Measurements from ENCODE around the gene ELAVL2.

Gene ELAVL2

DNA sequence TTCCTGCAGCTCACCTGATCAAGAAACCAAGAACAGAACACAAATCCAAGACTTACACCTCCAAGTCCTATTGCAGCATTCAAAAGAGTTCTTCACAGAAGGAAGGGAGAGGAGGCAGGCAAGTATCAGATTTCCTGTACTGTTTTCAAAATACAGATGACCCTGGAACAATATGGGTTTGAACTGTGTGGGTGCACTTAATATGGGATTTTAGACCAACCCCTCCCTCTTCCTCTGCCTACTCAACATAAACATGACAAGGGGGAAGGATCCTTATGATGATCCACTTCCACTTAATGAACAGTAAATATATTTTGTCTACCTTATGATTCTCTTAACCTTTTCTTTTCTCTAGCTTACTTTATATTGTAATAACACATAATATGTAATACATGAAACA lies 104.6 kb downstream of the ELAVL2 start:
- no peak for DNase-seq

DNA sequence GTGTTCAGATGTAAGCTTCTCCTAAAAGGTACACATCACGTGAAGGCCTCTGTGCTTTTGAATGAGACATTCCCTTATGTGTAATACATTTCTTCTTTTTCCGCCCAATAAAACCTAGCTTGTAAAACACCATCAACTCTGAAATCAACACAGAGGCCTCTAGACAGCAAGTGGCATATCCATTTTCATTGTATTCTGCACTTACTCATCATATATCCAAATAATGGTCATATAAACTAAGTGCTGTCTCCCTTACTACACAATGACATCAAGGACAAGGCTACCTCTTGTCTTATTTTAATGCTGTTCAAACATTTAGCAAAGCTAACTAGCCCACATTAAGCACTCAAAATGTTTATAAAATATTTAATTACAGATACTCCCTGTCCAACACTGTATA lies 108.5 kb downstream of the ELAVL2 start:
- no peak for DNase-seq

DNA sequence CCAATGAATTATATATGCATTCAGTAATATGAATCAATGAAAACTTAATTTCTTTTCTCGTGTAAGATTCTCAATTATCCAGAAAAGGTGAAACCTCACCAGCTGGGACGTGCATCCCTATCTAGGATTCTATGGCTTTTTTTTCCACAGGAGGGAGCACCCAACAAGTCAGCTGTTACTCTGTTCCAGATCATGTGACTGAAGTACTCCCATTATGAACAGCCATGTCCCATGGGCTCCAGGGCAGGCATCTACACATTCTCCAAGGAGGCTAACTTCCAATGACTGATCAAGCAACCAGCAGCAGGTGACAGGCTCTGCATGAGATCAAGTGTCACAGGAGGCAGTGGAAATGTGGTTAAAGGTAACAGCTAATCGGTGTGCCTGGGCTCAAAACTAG lies 118.8 kb downstream of the ELAVL2 start:
- no peak for DNase-seq

DNA sequence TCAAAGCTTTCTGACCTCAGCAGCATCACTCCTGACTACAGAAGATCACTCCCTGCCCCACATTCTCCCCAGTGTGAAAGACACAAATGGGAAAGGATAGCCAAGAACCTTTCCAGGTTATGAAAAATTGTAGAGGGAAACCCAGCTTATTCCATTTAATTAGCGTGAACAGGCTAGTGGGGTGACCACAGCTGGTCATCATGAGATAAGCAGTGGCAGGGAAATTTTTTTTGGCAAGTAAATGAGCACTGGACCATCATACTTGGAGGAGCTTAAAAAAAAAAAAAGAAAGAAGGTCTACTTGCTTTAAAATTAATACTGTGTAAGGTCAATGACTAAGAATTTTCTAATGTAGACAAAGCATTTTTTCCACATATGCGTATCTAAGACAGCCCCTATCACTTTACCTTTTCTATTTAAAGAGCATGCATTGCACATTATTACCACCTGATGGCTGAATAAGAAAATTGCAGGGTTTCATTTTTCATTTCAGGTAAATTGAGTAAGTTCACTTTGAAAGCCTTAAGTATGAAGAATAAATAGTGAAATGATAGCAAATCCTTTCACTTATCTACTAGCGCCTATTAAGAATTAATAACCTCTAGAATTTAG lies 123.6 kb downstream of the ELAVL2 start:
- DNase-seq = no peak

DNA sequence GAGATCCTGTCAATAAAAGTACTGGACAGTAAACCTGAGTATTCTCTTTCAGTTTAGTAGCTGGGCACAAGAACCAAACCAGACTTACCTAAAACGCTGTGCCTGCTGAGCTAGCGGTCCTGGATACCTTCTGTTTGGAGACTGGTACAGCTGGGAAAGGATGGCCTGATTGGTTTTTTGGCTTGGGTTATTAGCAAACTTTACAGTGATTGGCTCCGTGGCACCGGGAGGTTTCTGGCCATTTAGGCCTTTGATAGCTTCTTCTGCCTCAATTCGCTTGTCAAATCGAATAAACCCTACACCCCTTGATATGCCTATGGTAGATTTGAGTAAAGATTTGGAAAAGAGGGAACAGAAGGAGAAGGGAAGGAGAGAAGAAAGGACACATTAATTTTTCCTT lies 124.7 kb downstream of the ELAVL2 start:
- DNase-seq = no peak

DNA sequence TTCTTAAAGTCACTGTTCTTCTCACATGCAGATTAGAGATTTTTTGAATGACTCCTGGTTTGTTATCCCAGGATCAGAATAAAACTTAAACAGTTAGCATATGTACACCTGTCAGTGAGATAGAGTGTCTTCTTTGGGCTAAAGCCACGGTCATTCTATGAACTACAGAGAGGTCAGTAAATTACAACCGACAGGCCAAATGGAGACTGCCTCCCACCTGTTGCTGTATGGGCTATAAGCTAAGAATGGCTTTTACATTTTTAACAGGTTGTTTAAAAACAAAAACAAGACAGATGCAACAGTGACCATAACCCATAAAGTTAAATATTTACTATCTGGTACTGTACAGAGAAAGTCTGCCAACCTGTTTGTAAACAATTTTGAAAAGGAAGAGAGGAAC lies 125.7 kb downstream of the ELAVL2 start:
- DNase-seq = no peak

DNA sequence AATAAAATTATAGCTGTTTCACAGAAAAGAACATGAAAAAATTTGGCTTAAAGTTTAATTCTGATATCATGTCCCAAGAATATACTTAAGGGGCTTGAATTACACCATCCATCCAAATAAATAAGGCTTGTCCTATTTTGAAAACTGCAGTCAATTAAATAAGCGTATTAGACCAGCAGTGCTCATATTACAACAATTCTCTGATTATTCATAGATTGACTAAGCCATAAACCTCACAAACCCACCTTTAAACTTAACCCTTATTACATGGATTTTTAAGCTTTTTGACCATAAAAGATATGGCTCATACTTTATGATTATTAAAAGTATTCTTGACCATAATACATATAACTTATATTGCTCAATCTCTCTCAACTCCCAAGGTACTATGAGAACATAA lies 127.9 kb downstream of the ELAVL2 start:
- DNase-seq = no peak

DNA sequence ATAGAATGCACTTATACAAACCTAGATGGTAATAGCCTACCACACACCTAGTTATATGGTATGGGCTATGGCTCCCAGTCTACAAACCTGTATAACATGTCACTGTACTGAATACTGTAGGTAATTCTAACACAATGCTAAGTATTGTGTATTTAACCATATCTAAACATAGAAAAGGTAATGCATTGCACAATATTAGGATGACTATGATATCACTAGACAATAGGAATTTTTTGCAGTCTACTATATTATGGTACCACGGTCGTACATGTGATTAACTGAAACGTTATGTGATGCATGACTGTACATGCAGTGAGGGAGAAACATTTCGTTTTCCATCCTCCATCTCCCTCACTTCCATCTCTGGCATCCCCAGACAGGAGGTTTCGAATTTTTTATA lies 130.5 kb downstream of the ELAVL2 start:
- no peak for DNase-seq

DNA sequence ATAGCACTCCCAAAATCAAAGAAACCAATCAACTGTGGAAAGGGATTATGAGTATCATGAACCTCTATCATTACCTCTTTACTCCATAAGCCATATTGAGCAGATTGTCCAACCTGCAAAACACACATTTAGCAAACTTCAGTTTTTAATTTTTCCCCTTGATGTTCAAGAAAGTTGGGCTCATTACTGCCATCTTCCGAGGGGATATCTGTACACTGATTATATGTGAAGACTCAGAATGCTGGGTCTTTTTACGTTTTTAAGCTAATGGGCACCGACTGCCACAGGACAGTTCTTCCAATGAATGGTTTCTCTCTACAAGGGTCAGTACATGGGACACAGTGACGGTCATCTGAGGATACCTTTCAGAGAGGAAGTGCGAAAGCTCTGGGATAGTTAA lies 132.7 kb downstream of the ELAVL2 start:
- peak; percentile 7 for DNase-seq

DNA sequence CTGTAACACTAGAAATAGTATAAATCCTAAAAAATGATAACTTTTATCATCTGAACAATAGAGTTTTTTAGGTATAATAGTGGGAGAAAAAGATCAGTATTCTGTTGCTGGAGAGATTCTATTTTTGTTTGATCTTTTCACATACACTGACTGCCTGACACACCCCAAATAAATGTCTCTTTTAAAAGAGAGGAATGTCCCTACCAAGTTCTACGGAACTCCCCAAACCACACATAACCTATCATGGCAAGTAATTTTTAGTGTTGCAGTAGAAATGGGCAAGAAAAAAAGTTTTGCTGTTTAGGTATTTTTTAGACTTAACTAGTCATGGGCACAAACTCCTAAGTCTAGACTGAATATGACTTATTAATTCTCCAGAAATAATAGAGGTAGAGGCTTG lies 139.1 kb downstream of the ELAVL2 start:
- DNase-seq = no peak

DNA sequence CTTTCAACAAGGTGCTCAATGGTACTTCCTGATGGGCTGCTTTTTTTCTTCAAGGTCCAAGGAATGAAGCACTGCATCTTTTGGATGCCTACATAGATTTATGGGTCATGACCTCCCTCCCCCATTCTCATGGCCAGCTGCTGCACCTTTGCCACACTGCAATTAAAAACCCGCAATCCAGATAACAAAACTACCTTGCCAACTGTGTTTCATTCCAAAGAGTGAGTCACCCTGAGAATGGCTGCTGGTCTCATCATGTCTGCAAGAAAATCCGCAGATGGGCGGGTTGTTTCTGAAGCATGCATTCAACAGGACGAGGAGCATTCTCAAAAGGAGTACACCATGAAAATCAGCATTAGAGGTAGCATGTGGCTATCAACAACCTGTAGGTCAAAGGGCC lies 139.8 kb downstream of the ELAVL2 start:
- DNase-seq = peak; percentile 19

DNA sequence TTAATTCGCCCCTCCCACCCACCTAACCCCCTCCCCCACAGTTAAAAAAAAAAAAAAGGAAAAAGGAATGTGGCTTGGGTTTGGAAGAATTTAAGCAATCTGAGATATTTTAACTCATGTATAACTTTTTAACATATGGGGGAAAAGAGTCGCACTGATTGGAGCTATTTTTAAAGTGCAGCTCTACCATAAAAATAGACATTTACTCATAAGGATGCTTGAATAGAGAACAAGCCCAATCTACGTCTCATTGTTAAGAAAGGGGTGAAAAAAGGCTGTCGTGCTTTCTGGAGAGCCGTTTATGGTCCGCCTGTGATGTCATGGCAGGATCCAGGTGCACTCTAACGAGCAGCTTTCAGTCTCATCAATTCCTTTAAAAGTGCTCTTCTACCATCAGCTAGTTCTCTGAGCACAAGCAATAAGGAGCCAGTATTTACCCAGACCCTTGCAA lies 142.4 kb downstream of the ELAVL2 start:
- DNase-seq = no peak

DNA sequence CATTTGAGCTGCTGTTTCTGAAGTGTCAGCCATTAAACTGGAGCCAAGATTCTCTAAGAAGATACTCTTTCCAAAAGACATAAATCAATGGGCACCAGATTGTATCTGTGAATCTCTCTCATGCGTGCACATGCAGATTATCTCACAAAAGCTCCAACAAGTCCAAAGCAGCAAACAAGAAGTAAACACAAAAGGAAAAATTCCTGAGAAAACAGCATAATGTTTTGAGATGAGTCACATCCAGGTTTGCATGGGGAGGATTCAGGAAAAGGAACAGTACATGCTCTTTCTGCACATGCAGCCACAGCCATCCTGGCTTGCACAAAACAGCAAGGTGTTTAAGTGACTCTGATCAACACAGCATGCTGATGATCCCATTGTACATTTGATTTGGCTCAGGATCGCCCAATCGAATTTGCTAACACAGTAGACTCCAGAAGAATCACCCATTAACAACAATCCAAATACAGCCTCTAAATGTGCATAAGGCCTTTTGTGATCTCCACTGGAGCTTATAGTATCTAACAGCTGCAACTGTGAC lies 143.1 kb downstream of the ELAVL2 start:
- no peak for DNase-seq

DNA sequence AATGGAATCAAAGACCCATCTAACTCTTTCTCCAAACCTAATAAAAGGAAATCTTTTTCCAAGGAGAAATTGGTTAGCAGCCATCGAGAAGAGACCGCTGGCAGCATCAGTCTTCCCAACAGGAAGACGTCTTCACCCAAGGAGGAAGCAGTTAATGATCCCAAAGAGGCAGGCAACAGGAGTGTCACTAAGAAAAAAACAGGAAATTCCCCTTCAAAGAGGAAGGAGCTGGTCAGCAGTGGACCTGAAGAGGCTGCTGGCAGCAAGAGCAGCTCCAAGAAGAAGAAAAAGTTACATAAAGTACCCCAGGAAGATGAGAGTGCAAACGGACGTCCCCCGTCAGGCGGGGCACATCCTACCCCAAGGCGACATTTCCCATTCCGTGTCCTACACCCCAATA lies 143.7 kb downstream of the ELAVL2 start:
- DNase-seq = no peak

DNA sequence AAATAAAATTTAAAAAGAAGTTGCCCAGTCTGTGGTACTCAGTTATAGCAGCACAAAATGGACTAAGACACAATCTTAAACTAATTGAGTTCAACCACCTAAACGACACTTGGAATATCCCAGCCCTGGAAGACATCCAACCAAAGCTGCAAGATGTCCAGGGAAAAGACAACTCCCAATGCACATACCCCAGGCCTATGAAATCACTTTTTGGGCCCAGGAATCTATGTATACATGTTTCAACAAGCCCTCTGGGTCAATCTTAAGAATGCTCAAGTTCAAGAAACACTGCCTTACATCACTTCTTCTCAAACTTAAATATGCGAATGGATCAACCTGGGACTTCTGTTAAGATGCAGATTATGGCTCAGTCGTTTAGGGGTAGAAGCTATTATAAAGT lies 148.6 kb downstream of the ELAVL2 start:
- DNase-seq = no peak

DNA sequence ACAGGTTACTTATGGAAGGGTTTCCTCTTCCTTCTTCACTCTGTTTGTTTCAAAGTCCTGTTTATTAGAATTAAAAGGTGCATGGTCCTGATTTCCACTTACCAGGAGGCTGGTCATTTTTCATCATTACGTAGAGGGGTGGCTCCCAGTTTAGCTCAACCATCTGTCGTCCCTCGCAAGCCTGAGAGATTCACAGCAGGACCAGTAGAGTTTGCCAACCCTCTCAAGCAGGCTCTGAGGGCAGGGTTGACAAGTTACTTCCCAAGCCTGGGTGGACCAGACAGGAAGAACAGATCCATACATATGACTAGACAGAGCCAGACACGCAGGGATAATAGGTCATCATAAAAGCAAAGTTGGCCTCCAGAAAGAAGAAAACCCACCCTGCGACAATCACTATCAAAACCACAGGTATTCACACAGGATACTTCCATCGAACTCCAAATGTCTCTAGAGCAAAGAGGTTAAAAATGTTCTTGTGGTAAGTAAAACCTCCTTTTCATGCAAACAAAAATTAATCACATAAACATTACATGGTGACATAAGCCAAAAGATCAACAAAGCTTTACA lies 151.9 kb downstream of the ELAVL2 start:
- no peak for DNase-seq

DNA sequence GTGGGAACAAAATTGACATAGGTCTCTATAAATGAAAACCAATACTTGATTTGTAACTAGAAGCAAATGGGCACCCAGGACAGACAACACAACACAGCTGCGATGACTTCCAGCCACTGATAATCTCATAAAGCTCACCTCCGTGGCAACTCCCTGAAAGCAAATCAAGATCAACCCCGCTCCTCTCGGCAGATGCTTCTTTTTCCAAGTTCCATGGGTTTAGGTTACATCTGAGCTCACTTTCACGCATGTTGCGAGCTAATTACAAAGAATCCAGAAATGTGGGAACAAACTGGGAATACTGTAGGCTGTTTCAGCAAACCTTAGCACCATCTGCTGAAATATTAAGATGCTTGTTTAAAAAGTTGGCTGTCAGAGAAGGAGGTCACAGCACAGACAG lies 153.9 kb downstream of the ELAVL2 start:
- DNase-seq = no peak

DNA sequence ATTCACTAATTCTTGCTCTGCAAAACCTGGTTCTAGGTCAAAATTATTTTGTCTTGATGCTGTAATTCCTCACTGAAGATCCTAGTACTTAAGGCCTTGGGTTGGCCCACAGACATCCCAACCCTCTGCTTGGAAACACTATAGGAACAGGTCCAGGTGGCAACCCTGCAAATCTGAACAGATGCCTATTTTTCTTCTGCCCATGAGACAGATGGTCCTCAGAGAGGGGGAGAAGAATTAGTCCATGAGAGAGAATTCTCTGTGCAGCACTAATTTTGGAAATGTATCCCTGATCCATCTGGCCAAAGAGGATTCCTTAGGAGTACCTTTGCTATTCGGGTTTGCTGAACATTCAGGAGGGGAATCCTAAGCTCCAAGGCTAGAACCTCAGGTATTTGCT lies 156.3 kb downstream of the ELAVL2 start:
- no peak for DNase-seq

DNA sequence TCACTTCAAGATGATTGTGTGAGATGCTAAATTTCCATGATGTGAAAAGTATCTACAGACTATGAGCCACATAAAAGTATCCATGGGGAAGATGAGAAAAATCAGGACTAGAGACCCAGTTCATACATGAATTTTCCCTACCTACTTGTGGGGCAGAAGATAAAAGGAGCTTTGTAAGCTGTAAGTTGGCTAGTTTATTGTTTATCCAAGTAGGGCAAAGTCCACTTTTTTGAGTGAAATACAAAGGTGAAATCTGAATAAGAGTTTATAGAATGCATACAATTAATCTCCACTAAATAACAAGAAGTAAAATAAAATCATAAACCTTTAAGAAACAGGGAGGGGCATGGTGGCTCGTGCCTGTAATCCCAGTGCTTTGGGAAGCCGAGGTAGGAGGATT lies 160.4 kb downstream of the ELAVL2 start:
- no peak for DNase-seq

DNA sequence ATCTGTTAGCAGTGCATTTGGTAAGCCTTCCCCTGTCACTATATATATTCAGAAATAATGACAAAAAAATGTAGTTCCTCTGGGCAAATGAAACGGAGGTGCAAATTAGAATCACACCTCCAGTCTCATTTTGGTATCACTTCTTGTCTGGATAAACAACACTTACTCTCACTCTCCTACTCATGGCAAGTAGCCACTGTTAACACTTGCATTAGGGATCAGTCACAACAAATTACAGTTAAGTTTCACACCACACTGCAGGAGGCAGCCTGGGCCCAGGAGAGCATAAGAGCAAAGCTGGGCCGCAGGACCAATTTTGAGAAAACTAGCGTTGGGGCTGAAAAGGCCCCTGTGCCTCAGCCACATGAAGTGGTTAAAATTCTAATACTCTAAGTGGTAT lies 161.0 kb downstream of the ELAVL2 start:
- no peak for DNase-seq

DNA sequence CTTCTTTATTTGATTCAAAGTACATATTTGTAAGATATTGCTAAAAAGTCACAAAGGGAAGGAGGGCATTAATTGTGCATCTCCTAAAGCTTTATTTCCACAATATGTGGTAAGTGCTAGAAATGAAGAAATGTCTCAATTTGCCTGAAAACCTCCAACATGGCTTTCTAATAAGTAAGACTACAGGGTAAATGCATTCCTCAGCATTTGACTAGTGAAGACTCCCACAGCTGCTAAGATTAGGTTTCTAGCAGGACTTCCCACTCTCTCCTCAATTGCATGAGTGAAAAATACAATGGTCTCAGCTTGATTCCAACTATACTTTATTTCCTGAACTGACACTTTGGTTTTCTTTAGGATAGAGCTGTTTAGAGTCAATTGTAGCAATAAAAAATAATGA lies 162.1 kb downstream of the ELAVL2 start:
- DNase-seq = no peak

DNA sequence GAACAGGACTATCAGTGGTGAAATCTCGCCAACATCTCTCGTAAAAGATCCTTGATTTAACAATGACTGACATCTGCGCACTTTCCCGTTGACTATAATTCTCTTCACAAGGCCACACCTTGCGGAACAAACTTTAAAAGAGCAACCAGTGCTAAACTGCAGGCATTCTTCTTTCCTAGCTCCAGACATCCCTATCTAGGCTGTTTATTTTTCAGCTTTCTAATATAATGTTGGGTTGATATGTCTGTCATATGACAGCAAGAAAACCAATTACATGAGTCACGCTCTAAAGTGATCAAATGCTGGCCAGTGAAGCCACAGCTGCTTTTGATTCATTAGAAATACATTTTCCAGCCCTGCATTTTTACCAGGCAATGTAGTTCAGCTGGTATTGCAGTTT lies 162.5 kb downstream of the ELAVL2 start:
- no peak for DNase-seq

DNA sequence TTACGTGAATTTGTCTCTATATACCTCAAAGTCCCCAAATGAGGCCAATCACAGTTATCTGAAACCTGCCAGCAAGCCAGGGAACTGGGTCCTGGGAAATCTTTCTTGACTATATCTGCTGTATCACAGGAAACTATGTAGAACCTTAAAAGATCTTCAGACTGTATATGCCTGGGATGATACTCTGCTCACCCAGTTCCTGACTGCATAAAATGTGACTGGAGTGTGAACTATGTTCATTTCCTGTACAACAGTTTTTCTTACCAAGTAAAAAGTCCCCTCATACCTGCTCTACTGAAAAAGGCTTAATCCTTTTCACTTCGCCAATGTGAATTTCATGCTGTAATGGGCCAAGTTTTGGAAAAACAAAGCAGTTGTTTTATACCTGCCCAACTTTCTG lies 162.9 kb downstream of the ELAVL2 start:
- DNase-seq = no peak

DNA sequence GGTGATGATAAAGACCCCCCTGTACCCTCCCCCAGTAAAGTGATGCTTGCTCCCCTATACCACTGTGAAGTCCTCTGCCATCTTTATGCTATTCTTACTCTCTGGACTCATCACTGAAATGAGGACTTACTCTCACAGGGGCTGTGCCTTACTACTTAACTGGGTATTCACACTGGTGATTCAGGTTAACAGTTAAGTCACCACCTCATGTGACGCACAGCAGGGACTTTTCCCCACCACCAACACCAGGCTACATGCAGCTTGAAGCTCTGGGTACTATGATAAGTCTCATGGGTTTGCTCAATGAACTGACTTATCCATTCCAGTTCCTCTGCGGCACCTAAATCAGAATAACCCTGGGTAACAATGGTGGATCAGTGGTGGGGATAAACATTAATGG lies 163.7 kb downstream of the ELAVL2 start:
- DNase-seq = no peak

DNA sequence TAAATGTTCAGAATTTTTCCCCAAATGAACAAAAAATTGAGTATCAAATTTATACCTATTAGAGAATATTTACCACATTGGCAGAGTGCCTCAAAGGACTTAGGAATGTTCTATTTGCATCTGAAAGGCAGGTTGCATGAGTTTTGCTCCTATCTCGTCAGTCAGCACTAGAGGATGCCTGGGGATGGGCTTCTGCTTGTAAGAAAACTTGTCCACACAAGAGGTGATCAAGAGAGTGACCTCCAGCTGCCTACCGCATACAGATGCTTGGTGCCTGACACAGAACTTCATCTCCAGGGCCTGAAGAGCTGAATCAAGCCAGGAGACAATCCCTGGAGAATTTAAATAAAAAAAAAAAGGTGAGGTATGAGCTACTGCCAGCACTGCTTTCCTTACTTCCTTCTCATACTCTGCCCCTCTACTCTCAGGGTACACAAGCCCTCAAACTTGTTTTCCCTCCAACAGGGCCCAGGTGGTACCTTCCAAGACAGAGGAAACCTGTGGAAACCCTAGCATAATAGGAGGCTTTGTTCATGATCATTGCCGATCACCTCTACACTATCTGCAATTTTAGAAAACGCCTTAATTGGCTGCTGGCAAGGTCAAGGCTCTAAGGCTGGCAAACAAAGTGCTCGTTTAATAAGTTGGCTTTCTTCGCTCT lies 166.6 kb downstream of the ELAVL2 start:
- DNase-seq = no peak

Measured in RPMI8226 (cell line).